MM.1S (cell line): Measurements from ENCODE around the gene EMP3.
"Not testable (repeated sequence)": the region's sequence is repeated elsewhere in the genome, so short reads cannot be mapped to it uniquely, and the experiment has no call there.

ENCODE experiments used
- DNase-seq: peaks from one replicate; pipeline ENCODE4 v3.0.0-alpha.2; 2015
- H2AFZ ChIP-seq: fragments of 300-600 bp; sonication (generic); 2 replicates; pipeline ENCODE4 v1.6.0; 2016; ENCODE audit warnings: antibody characterized with exemption, low read length
- H3F3A ChIP-seq: fragments of 300-600 bp; sonication (generic); 2 replicates; pipeline ENCODE4 v1.6.1; 2016; ENCODE audit warnings: mild to moderate bottlenecking, antibody characterized with exemption, low read length, moderate library complexity, mixed read lengths; ENCODE audit not compliant: insufficient read depth
- H3K27ac ChIP-seq: fragments of 300-600 bp; sonication (generic); 2 replicates; pipeline ENCODE4 v1.5.1; 2016; ENCODE audit warnings: mild to moderate bottlenecking, low read length
- H3K27me3 ChIP-seq: fragments of 300-600 bp; sonication (generic); replicated peaks from 2 replicates; pipeline ENCODE4 v1.6.0; 2016; ENCODE audit warnings: low read length; ENCODE audit not compliant: insufficient read depth
- H3K36me3 ChIP-seq: fragments of 300-600 bp; sonication (generic); replicated peaks from 2 replicates; pipeline ENCODE4 v1.6.1; 2016; ENCODE audit warnings: mild to moderate bottlenecking, low read length, mixed read lengths; ENCODE audit not compliant: insufficient read depth
- H3K4me1 ChIP-seq: fragments of 300-600 bp; sonication (generic); 2 replicates; pipeline ENCODE4 v1.6.1; 2016; ENCODE audit warnings: low read length, mixed read lengths
- H3K4me2 ChIP-seq: fragments of 300-600 bp; sonication (generic); 2 replicates; pipeline ENCODE4 v1.6.0; 2016; ENCODE audit warnings: low read depth, low read length
- H3K4me3 ChIP-seq: fragments of 300-600 bp; sonication (generic); 2 replicates; pipeline ENCODE4 v1.5.1; 2016; ENCODE audit warnings: low read length, mixed read lengths
- H3K79me2 ChIP-seq: fragments of 300-600 bp; sonication (generic); 2 replicates; pipeline ENCODE4 v1.6.1; 2016; ENCODE audit warnings: mixed run types, low read length, mixed read lengths
- H3K9ac ChIP-seq: fragments of 300-600 bp; sonication (generic); 2 replicates; pipeline ENCODE4 v1.6.1; 2016; ENCODE audit warnings: low read length, mixed read lengths
- H3K9me2 ChIP-seq: fragments of 300-600 bp; sonication (generic); replicated peaks from 2 replicates; pipeline ENCODE4 v1.6.1; 2016; ENCODE audit warnings: mild to moderate bottlenecking, low read length, mixed read lengths; ENCODE audit not compliant: insufficient read depth
- H3K9me3 ChIP-seq: fragments of 300-600 bp; sonication (generic); replicated peaks from 2 replicates; pipeline ENCODE4 v1.6.1; 2016; ENCODE audit warnings: mild to moderate bottlenecking, low read length, mixed read lengths; ENCODE audit not compliant: insufficient read depth
- H4K20me1 ChIP-seq: fragments of 300-600 bp; sonication (generic); 2 replicates; pipeline ENCODE4 v1.6.1; 2016; ENCODE audit warnings: mild to moderate bottlenecking, low read length, moderate library complexity, mixed read lengths; ENCODE audit not compliant: insufficient read depth
- CTCF ChIP-seq: fragments of 300-600 bp; sonication (generic); IDR thresholded peaks from 2 replicates; pipeline ENCODE4 v1.5.1; 2016; ENCODE audit warnings: antibody characterized with exemption, low read length, mixed read lengths
- EZH2 ChIP-seq: fragments of 300-600 bp; sonication (generic); optimal IDR thresholded peaks from 2 replicates; pipeline ENCODE3; 2017; ENCODE audit warnings: low read depth, mild to moderate bottlenecking, antibody characterized with exemption, low read length, mixed read lengths
- EZH2phosphoT487 ChIP-seq: fragments of 300-600 bp; sonication (generic); IDR thresholded peaks from 2 replicates; pipeline ENCODE4 v1.6.1; 2018; ENCODE audit warnings: antibody characterized with exemption, low read length

EMP3 gene

GRCh38 chr19:48308631-48309586 lies 16.4 kb upstream of the EMP3 start:
- Histone ChIP-seq H3K9me3 (no peaks in the 10 kb centered on the region), H3F3A (no peaks in the 10 kb centered on the region), H3K4me1 (no peaks in the 10 kb centered on the region), H3K79me2 (no peaks in the 10 kb centered on the region), H3K4me3 (no peak overlapping the region), H4K20me1 (no peaks in the 10 kb centered on the region), H2AFZ (no peak overlapping the region; the same call in 1 of the 2 replicates), H3K9ac (no peak overlapping the region), H3K9me2 (no peaks in the 10 kb centered on the region), H3K27me3 (peaks cover 31% of the 10 kb centered on the region), H3K36me3 (no peaks in the 10 kb centered on the region), H3K27ac (no peak overlapping the region), H3K4me2 (no peak overlapping the region)
- no peak for TF ChIP-seq EZH2phosphoT487
- TF ChIP-seq CTCF: peak; percentile 17; the same call in 1 of the 2 replicates
- no peak for DNase-seq

GRCh38 chr19:48309731-48310130 lies 15.6 kb upstream of the EMP3 start:
- not testable (repeated sequence) for H3K27ac ChIP-seq, H4K20me1 ChIP-seq, H3K4me3 ChIP-seq, H3K4me2 ChIP-seq, H3K9me3 ChIP-seq, H3K4me1 ChIP-seq, H3F3A ChIP-seq, H3K9me2 ChIP-seq, H3K79me2 ChIP-seq, H3K36me3 ChIP-seq, H2AFZ ChIP-seq, DNase-seq, H3K9ac ChIP-seq
- peaks cover 23% of the 10 kb centered on the region for H3K27me3 ChIP-seq

- H3F3A ChIP-seq: no peaks in the 10 kb centered on the region
- no peak overlapping the region for H3K4me2 ChIP-seq
- no peak for DNase-seq
- no peaks in the 10 kb centered on the region for H3K9me3 ChIP-seq
- no peak overlapping the region for H3K9ac ChIP-seq
- no peak overlapping the region for H3K4me3 ChIP-seq
- H3K9me2 ChIP-seq: no peaks in the 10 kb centered on the region
- H3K79me2 ChIP-seq: no peaks in the 10 kb centered on the region
- TF ChIP-seq EZH2phosphoT487: no peak
- TF ChIP-seq CTCF: no peak
- TF ChIP-seq EZH2: no peak
- no peak overlapping the region for H2AFZ ChIP-seq
- no peaks in the 10 kb centered on the region for H4K20me1 ChIP-seq
- no peak overlapping the region for H3K27ac ChIP-seq
- H3K4me1 ChIP-seq: no peaks in the 10 kb centered on the region
- no peaks in the 10 kb centered on the region for H3K36me3 ChIP-seq
- H3K27me3 ChIP-seq: peaks cover 18% of the 10 kb centered on the region
Measured at GRCh38 chr19:48310227-48310626, 15.1 kb upstream of the EMP3 start.

- DNase-seq: no peak
Measured at GRCh38 chr19:48311384-48311783, 14.0 kb upstream of the EMP3 start.

More at GRCh38 chr19:48311384-48311783, 14.0 kb upstream of the EMP3 start:
- no peaks in the 10 kb centered on the region for H3K4me1 ChIP-seq
- H3K4me3 ChIP-seq: no peak overlapping the region
- no peaks in the 10 kb centered on the region for H3K79me2 ChIP-seq
- H3K9ac ChIP-seq: no peak overlapping the region
- peaks cover 6% of the 10 kb centered on the region for H3K27me3 ChIP-seq
- no peaks in the 10 kb centered on the region for H3K9me3 ChIP-seq
- H3K27ac ChIP-seq: no peak overlapping the region
- TF ChIP-seq CTCF: no peak
- TF ChIP-seq EZH2: no peak
- TF ChIP-seq EZH2phosphoT487: no peak
- no peaks in the 10 kb centered on the region for H3K36me3 ChIP-seq
- H2AFZ ChIP-seq: no peak overlapping the region
- H3K4me2 ChIP-seq: no peak overlapping the region
- H3K9me2 ChIP-seq: no peaks in the 10 kb centered on the region
- H3F3A ChIP-seq: no peaks in the 10 kb centered on the region
- H4K20me1 ChIP-seq: no peaks in the 10 kb centered on the region
